H1 (cell line): Measurements from ENCODE around the gene GPRIN3. TPM values are rescaled to one million over a fixed set of nuclear protein-coding genes. Genes with fewer than 3 reads are reported as not detected.

Source experiments
- ASH2L ChIP-seq: fragments of 200-600, 300-600 bp; sonication (generic); IDR thresholded peaks from one replicate; pipeline ENCODE4 v1.7.1; 2017; ENCODE audit warnings: low read length
- SP4 ChIP-seq: IDR thresholded peaks from 2 replicates; pipeline ENCODE4 v1.6.1; 2012; ENCODE audit warnings: low read length, inconsistent platforms
- polyA plus RNA-seq, 7 experiments: library from polyadenylated mRNA; depleted of rRNA in 3 of 7; stranded (reverse) in 5 of 7; unstranded in 2 of 7; fragments of >200 nt in 5 of 7; fragments of 200-250 nt in 2 of 7; gene quantifications; 1 replicate in 5 of 7; 2 replicates in 1 of 7; 4 replicates in 1 of 7; pipeline versions ENCODE4 v1.2.1 to v1.2.3, GENCODE V29; 2011 to 2013; ENCODE audit warnings: missing spikeins in 2 of 7, mixed read lengths in 2 of 7
- total RNA-seq: library from RNA; stranded (reverse); fragmentation: NEBNext Ultra II Directional; extraction: Animal tissue kit (Norgen Biotek cat#: 25700); gene quantifications from 2 replicates; pipeline ENCODE4 v1.2.1, GENCODE V29; 2021

GPRIN3 gene
- total and polyA plus RNA-seq, 2 of the 8 experiments (the other 6 are each of a cell fraction or from before 2014, with no cell fraction given): 0.17 to 1.4 TPM

- TF ChIP-seq SP4 (peak; percentile 68; the same call in 1 of the 2 replicates), ASH2L (no peak)
Observed at GRCh38 chr4:89226665-89227574, 80.7 kb downstream of the GPRIN3 start (continued).
